ENCODE data around the gene RSRP1.

Gene RSRP1

GRCh38 chr1:25194572-25195020 is 52.7 kb downstream of the RSRP1 start:
- DNase-seq (ENCODE audit: low spot score), result no peak
- Histone ChIP-seq H3K4me3 (no peak overlapping the region), H3K27ac (no peak overlapping the region)
- TF ChIP-seq CTCF (IDR thresholded peaks at IDR 0.05), result no peak

DNA sequence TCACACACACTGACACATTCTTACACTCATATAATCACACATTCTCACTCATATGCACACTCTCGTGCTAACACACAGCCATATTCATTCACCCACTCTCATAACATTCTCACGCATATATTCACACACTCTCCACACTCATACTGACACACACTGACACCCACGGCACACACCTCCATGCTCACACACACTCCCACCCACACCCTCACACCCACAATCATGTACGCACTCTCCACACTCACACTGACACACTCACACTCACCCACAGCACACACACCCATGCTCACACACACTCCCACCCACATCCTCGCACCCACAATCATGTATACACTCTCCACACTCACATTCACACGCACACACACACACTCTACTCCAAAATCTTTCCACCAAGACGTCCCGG is 53.2 kb downstream of the RSRP1 start:
- DNase-seq (ENCODE audit: low spot score), result no peak

DNA sequence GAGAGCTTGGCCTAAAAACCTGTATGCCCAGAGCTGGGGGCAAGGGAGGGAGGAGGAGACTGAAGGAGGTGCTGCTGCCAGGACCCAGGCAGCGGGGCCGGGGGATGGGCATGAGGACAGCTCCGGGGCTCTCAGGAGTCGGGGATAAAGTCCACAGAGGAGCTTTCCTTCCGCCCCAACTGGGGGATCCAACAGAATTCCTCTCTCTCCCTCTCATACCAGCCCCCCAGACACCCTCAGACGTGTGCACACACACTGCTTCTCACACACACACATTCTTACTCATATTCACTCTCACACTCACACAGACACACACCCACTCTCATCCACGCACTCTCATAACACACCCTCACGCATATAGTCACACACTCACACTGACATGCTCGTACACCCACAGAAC is 54.0 kb downstream of the RSRP1 start:
- H3K27ac ChIP-seq, result no peak overlapping the region
- no peak for DNase-seq (ENCODE audit: low spot score)
- no peak overlapping the region for H3K4me3 ChIP-seq
- no peak for TF ChIP-seq CTCF (IDR thresholded peaks at IDR 0.05)

More for the DNA sequence above, 53.2 kb downstream of the RSRP1 start:
- Histone ChIP-seq H3K4me3 (no peak overlapping the region), H3K27ac (no peak overlapping the region)
- no peak for TF ChIP-seq CTCF (IDR thresholded peaks at IDR 0.05)

All from coronary artery (tissue), 2 donors.